SU-DHL-6 (cell line): ENCODE data around the gene WDPCP.

Experiments used
- CTCF ChIP-seq: fragments of 200-600 bp; sonication (generic); IDR thresholded peaks from one replicate; pipeline ENCODE4 v1.5.1; 2017; ENCODE audit warnings: antibody characterized with exemption, mild to moderate bottlenecking, low read length, moderate library complexity; ENCODE audit not compliant: insufficient read depth, poor library complexity, severe bottlenecking
- EZH2phosphoT487 ChIP-seq: fragments of 200-600 bp; sonication (generic), shearing (Covaris generic); conservative IDR thresholded peaks from 2 replicates; pipeline ENCODE4 v1.6.1; 2018; ENCODE audit warnings: mild to moderate bottlenecking, antibody characterized with exemption, low read length, moderate library complexity, mixed read lengths

GRCh38 chr2:63249161-63249560, 339.1 kb downstream of the WDPCP start:
- TF ChIP-seq CTCF (no peak), EZH2phosphoT487 (no peak)
